Fibroblast of skin of right quadriceps (primary cell): Measurements from ENCODE around the gene ETV6.
A peak's percentile ranks its signal among the peaks of the same experiment; 100 is the strongest.

Source experiments
- DNase-seq: peaks from one replicate; pipeline ENCODE4 v3.0.0-alpha.2; 2013

ETV6 gene

GRCh38 chr12:11648514-11649412 is 711 bp upstream of the ETV6 start:
- peak; percentile 88 for DNase-seq

DNA sequence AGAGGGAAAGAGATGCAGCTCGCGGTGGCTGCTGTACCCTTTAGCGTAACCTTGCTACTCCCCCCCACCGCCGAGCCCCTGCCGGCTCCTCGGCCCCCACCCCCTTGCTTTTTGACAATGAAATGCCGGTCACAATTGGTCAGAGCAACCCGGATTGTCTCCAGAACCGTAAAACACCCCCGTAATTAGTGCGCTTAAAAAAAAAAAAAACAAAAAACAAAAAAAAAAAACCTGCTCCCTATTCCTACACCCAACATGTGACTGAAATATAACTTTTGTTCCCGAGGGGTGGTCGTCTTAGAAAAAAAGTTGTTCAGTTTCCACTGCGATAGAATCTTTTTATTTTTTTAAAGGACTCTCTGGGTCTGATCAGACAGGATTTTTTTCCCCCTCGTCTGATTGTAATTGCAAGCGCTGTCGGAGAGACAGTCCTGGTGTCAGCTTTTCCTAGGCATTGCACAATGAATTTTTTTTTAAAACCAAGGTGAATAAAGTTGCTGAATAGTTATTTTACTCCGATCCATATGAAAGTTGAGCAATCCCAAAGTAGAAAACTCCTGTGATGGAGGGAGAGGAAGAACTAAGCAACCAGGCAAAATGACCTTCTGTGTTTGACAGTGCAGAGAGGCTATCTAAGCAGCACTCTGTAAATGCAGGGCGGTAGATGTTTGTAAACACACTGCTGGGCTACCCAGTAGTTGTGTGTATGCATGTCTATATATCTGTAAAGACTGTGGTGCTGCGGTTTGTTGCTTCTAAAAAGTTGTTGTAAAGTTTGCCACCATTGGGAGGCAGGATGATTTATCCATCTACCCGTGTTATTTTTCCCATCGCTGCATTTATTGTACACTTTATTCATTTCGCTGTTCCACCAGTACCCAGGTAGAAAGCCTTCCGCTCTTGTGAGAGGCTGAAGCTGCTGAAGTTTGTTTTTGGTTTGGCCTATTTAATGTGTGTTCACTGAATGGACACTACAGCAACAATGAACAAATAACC is 1.1 kb downstream of the ETV6 start:
- DNase-seq, result peak; percentile 53

DNA sequence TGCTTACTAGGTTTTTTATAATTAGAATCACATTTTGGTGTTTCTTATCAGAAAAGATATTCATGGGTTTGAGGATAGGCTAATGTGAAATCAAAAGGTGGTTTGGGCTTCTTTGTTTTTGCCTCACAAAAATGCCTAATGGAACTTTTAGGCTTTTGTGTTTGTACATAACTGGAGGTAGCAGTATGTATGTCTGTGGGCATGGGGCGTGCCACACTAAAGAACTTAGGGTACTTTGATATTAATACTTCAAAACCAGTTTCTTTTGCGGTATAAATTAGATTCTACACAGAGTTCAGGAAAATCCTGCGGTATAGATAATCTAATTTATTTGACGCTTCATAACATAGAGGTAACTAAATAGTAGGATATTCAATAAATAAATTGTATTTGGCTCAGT is 1.9 kb downstream of the ETV6 start:
- no peak for DNase-seq

DNA sequence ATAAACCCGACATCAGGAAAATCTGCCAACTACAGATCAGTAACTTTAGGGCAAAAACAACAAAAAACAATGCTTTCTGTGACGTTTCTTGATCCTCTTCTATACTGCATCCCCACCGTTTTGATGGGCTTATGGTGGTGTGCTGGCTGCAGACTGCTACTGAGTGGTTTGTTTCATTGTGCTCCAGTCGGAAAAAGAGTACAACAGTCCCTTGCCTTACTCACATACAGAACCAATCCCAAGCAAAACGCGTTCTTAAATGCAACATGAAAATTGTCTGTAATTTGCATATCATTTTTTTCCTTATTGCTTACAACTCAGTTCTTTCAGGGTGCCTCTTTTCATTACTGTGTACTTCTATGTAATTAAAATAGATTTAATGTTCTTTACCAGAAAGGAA is 2.3 kb downstream of the ETV6 start:
- DNase-seq, result no peak

DNA sequence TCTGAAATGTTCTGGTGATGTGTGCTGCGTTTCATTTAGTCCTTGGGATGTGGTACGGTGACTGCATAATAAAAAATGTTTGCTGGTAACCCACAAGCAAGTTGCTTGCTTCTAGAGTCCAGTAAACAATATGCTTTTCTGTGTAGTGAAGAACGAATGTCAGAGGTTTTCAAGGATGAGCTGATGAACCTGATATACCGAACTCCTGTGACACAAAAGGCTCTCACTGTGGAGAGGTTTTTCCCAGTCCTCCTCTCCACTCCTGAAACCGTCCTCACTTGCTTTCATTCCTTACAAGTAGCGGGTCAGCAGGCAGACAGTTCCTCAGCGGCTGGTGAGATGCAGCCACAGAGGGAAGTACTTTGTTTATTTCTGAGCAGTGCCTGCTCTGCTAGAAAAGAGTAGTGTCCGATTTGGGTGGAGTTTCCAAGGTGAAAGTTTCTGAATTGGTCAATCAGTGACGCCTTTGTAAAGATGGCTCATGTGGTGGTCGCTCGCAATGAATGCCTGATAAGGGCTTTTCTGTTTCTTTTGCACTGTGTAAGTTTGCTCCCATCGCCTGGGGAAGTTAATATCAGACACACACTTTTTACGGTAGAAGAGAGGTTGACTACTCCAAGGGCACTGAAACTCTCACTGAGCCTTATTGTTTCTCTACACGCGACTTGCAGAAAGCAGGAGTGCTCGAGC is 3.0 kb downstream of the ETV6 start:
- peak; percentile 66 for DNase-seq

GRCh38 chr12:11653215-11653753 is 3.8 kb downstream of the ETV6 start:
- DNase-seq, result peak; percentile 25

DNA sequence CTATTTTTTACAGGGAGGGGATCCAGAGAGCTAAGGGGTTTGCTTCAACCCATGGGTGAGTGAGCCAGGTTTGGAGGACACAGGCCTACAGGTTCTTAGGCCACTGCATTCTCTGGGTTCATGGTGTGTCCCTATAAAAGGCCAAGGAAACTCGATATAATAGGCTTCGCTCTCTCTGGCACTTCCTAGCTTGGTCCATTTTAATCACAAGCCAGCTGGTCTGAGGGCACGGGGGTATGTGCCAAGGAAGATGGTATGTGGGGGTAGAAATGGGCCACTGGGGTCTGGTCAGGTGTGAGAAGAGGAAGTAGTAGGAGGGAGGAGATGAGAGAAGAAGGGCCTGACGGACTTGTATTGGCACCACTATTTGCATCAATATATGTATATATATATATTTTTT is 4.9 kb downstream of the ETV6 start:
- DNase-seq, result no peak

DNA sequence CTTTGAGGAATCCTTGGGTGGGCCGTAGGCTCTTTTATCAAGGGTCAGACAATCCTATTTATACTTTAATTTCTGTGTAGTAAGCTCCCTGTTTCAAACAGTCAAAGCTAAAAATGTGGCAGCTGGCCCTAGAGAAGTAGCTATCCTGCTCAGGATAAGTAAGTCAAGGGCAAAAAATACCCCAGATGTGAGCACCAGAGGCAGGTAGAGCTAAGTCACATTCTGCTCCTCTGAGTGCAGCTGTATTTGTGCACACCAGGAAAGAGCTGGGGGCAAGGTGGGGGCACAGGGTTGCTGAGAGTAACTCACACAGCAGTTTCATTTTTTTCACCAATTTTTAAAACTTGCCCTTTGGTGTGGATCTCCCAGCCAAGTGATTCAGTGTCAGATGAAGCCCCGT is 5.3 kb downstream of the ETV6 start:
- no peak for DNase-seq

DNA sequence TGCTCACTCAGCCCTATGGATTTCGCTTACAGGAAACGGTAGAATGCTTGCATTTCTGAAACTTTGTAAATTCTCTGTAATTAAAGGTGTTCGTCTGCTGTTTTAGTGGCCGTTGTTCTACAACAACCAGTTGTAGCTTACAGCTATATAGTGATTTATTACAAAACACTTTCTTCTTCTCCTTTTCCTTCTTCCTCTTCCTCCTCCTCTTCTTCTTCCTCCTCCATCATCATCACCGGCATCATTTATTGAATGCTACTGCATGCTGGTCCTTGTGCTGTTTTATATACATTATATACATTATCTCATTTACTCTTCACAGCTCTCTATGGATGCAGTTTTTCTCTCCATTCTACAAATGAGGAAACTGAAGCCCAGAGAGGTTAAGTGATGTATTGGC is 6.4 kb downstream of the ETV6 start:
- no peak for DNase-seq

- no peak for DNase-seq
These were observed 7.1 kb downstream of the ETV6 start for GRCh38 chr12:11656550-11656949.

DNA sequence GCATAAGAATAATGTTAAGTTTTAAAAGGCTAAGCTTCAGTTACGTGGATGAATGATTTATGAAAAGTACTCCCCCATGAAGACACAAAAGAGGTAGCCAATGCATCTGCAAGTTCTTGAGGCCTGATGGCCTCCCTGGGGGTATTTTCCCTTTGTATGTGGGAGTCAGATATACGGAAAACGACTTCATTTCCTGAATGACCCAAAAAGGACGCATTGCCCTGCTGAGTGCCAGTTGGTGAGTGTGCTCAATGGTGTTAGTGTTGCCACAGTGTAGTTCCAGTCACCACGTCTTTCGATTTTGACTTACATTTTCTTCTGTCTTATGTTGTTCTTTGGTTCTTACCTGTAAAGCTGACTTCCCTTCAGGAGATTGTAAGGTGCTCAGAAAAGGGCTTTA is 8.0 kb downstream of the ETV6 start:
- DNase-seq, result peak; percentile 21

DNA sequence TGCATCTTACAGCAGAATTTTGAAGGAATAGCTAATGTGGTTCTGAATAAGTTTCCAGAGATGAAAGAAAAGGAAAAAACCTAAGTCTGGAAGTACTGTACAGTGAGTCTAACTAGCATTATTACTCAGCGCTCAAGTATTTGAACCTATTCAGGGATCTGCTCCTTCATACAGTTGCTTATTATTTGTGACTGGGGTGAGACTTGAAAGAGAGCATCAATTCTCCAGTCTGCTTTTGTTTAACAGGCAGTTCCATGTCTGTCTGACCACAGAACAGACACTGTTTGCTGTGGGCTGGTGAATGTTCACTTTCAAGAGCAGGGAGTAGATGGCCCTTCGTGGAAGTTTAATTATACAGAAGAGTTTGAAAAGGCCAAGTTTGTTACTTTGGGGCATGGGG is 9.3 kb downstream of the ETV6 start:
- peak; percentile 90 for DNase-seq

DNA sequence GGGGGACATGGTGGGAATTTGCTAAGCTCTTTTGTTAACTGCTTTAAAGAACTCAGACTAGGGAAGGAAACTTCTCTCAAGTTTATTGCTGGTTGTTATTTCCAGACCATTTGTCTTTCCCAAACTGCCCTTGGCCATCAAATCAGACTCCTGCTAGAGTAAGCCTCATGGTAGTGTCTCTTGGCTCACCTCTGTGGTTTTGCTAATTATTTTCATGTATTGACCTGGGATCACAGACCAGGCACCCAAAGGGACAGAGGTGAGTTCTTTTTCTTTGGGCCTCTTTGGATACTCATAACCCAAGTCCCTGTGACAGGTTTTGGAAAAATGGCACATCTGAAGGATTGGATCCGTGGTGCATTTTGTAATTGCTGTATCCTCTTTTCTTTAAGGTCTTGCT is 11.2 kb downstream of the ETV6 start:
- DNase-seq, result no peak

DNA sequence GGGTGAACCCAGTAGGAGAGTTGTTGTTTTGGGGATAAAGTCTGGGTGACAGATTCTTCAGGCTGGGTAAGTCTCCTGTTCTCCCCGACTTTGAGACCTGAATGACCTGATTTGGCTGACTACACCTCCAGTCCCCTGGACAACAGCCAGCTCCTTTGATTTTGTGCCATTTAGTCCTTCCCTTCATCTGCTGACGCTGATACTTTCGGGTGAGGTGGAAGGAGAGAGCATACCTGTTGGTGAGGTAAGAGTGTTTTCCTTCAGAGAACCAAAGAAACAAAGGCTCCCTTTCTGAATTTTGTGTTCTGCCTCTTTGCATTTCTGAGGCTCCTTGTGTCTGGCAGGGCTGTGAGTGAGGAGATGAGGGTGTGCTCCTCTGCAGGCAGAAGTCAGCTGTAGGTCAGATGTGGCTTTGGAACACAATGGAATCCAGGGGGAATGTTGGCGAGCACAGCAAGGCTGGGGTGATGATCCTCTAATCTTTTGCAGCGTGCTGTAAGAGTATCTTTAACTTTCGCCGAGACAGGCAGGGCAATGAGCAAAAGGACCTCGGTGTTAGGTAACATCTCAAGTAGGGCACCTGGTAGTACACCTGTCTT is 12.1 kb downstream of the ETV6 start:
- peak; percentile 32 for DNase-seq

- no peak for DNase-seq
These were observed 12.9 kb downstream of the ETV6 start for GRCh38 chr12:11662369-11662768.

- no peak for DNase-seq
These were observed 13.7 kb downstream of the ETV6 start for GRCh38 chr12:11663130-11663529.

DNA sequence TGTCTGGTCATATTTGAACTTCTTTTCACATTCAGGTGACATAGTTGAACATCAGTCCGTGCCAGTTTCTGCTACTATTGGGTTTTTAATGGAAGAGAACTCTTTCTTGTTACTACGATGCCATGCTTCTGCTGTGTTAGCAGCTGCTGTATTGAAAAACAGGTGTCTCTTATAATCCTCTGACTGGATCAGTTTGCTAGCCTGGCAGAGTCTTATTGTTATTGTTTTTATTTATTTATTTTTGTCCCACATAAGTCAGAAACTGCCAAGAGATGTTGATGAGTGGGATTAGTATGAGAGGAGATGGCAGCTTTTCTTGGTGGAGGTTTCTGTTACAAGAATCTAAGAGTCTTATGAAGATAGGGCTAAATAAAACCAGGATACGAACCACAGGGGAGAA is 14.6 kb downstream of the ETV6 start:
- DNase-seq, result no peak

DNA sequence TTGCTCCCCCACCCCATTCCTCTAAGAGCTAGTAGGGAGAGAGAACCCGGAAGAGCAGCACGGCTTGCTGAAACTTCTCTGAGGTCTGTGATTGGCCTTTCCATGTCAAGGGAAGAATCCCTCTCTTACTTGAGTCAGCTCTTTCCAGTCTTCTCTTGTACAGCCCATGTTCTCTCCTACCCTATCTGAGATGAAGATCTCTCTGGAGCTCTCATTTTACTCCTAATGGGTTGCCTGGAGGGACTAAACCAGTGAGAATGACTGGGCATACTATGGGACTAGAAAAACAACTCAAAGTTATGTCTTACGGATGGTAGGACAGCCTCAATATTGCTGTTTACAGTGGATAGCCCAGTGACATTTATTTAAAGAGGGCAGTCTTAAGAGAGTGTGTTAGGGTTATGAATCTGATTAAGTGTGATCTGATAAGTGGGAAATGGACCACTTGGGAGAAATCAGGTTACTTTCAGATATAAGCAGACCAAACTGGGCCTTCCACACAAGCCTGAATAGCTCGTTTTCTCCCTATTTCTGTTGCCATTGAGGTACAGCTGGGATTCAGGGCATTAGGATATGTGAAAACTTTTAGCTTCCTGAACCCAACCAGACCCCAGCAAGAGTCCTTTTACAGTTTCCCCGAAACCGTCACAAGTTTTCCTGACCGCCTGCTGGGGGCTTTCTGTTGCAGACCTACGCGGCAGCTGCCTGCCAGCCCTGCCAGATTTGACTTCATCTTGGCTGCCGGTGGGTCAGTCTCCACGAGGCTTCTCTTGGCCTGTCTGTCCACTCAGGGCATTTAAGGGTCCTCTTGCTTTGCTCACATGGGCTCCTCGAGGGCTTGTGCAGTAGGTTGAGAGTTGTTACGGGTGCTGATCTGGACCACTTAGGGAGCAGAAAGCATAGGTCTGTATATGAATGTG is 16.9 kb downstream of the ETV6 start:
- DNase-seq, result no peak

GRCh38 chr12:11667171-11667570 is 17.7 kb downstream of the ETV6 start:
- DNase-seq, result no peak

- DNase-seq, result no peak
These were observed 19.1 kb downstream of the ETV6 start for GRCh38 chr12:11668611-11669010.

GRCh38 chr12:11669348-11669747 is 19.9 kb downstream of the ETV6 start:
- no peak for DNase-seq
